GM11168 (cell line): ENCODE data around the gene REC8.

ENCODE experiments used
- in situ Hi-C: fragments of 300-500 bp; cut with MboI; formaldehyde crosslinking; loops from one replicate; pipeline ENCODE4 v1.12.0; 2022; ENCODE audit warnings: low sequenced_read_pairs; ENCODE audit not compliant: unreplicated experiment

Gene REC8

GRCh38 chr14:24155100-24155499, 16.8 kb upstream of the REC8 start:
- in situ Hi-C loops, result no loop called here

DNA sequence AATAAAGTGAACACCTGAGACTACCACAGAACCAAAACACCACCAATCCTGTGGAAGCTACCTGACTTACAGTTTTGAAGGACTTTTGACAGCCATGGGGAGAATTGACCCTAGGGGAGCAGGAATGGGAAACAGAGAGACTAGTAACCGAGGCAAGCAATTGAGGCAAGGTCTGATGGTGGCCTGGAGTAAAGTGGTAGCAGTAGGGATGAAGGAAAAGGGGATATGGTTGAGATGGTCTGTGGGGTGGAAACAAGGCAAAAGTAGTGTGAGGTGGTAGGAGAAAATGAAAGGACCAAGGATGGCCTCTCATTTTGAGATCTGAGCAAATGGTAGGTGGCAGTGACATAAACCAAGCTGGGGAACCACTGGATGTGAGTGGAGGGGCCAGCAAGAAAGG, 15.0 kb upstream of the REC8 start:
- in situ Hi-C loops, result no loop called here

DNA sequence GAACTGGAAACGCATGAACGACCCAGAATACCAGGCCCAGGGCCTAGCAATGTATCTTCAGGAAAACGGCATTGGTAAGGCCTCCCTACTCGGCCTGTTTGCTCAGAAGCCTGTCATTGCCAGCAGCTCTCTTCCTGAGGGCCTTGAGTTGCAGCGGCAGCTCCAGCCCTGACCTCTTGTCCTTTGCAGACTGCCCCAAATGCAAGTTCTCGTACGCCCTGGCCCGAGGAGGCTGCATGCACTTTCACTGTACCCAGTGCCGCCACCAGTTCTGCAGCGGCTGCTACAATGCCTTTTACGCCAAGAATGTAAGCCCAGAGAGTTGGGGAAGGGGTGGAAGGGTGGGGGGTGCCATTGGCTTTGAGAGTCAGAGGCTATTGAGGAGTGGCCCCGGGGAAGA, 14.5 kb upstream of the REC8 start:
- in situ Hi-C loops, result no loop called here

GRCh38 chr14:24159777-24160498, 11.9 kb upstream of the REC8 start:
- in situ Hi-C loops, result no loop called here

GRCh38 chr14:24160499-24160849, 11.4 kb upstream of the REC8 start:
- in situ Hi-C loops, result no loop called here

GRCh38 chr14:24160850-24161804, 10.8 kb upstream of the REC8 start, which contains the start of gene IRF9:
IRF9 (plus strand) TSS chr14:24161265; CDS start chr14:24162145, 880 bp downstream.
- in situ Hi-C loops, result no loop called here

GRCh38 chr14:24162093-24162492, 9.8 kb upstream of the REC8 start:
- in situ Hi-C loops, result no loop called here

GRCh38 chr14:24164518-24164991, 7.3 kb upstream of the REC8 start:
- in situ Hi-C loops, result no loop called here

DNA sequence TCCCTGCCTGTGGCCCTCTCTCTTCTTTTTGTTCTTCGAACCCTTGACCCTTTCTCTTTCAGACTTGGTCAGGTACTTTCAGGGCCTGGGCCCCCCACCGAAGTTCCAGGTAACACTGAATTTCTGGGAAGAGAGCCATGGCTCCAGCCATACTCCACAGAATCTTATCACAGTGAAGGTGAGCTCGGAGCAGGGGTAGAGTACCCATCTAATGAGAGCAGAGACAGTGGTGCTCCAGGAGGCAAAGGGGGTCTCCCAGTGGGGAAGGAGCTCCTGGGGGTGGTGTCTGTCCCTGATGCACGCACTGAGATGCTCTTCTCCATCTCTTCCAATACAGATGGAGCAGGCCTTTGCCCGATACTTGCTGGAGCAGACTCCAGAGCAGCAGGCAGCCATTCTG, 6.1 kb upstream of the REC8 start:
- in situ Hi-C loops, result no loop called here

- in situ Hi-C loops, result no loop called here
Observed at GRCh38 chr14:24167469-24168114, 4.3 kb upstream of the REC8 start.

DNA sequence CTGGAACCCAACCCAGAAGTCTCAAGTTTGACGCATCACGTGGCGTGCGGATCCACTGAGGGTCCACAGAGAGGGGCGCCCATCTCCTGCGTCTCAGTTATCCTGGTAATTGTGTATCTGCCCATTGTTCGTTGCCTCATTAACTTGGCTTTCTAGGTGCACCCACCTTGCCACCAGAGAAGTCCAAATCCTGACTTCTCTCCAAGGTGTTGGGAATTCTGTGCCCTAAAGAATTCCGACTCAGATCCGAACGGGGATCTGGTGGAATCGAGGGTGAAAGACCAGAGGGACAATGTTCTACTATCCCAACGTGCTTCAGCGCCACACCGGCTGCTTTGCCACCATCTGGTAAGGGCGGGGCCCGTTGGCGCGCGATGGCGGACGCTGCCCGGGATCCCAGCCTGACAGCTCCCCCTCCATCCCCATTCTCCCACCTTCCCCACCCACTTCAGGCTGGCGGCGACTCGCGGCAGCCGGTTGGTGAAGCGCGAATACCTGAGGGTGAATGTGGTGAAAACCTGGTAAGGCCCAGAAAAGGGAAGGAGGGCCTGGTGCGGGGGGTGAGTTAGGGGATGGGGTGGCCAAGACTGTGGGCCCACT, 481 bp downstream of the REC8 start:
- in situ Hi-C loops, result no loop called here

DNA sequence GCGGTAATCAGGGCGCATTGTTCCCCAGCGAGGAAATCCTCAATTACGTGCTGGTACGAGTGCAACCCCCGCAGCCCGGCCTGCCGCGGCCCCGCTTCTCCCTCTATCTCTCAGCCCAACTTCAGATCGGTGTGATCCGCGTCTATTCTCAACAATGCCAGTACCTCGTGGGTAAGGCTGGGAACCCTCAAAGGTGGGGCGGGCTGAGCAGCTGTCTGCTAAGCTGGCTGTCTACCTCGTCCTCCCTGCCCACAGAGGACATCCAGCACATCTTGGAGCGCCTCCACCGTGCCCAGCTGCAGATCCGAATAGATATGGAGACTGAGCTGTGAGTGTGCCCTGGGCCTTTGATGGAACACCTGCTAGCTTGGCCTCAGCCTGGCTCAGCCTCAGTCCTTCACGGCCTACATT, 996 bp downstream of the REC8 start:
- in situ Hi-C loops, result no loop called here

DNA sequence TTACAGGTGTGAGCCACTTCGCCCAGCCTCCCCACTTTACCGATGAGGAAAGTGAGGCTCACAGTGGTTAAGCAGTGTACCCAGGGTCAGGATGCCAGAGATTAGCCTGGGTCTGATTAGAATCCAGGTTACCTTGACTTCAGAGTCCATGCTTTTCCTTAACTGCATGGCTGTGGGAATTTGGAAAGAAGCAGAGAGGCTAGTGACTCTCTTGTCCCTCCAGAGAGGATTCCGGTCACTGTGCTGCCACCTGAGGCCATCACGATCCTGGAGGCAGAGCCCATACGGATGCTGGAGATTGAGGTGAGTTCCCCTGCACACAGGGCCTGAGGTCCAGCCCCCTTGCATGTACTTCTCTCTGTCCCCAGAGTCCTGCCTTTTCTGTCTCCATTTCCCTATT, 4.7 kb downstream of the REC8 start:
- in situ Hi-C loops, result no loop called here

DNA sequence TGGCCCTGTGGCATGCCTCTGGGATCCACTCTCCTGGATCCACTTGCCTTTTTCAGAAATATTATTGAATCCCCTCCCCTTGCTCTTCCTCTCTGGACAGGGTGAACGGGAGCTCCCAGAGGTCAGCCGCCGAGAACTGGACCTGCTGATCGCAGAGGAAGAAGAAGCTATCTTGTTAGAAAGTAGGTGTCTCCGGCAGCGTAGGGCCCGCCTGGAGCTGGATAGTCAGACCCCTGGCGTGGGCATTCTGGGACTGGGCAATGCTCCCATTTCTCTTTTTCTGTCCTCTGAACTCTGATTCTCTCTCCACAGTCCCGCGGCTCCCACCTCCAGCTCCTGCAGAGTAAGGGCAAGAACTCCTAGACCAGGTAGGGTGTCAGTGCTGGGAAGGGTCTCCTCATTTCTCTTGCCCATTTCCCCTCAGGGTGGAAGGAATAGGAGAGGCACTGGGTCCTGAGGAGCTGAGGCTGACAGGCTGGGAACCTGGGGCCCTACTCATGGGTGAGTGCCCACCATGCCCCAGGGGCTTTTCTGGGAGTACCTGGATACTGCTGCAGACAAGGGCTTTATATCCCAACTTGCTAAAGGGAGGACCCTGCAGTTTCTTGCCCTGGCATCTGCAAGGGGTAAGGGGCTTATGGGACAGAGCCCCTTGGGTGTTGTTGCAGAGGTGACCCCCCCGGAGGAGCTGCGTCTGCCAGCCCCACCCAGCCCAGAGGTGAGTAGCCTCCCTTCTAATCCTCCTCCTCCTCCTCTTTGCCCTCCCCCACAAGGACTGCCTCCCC, 5.4 kb downstream of the REC8 start:
- in situ Hi-C loops, result no loop called here

DNA sequence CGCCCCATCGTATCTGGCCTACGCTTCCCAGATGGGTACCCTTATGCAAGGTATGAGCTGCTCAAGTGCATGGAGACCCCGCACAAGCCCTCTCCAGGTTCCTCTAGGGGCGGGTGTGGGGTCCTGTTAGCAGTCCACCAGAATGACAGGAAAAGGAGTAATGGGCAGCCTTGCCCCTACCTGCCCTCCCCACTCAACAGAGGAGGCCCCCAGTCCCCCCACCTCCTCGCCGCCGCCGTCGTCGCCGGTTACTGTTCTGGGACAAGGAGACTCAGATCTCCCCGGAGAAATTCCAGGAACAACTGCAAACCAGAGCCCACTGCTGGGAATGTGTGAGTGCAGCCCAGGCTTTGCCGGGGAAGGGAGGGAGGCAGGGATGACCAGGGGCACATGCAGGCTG, 6.0 kb downstream of the REC8 start:
- in situ Hi-C loops, result no loop called here

- in situ Hi-C loops, result no loop called here
Observed at GRCh38 chr14:24178399-24179178, 6.7 kb downstream of the REC8 start.

DNA sequence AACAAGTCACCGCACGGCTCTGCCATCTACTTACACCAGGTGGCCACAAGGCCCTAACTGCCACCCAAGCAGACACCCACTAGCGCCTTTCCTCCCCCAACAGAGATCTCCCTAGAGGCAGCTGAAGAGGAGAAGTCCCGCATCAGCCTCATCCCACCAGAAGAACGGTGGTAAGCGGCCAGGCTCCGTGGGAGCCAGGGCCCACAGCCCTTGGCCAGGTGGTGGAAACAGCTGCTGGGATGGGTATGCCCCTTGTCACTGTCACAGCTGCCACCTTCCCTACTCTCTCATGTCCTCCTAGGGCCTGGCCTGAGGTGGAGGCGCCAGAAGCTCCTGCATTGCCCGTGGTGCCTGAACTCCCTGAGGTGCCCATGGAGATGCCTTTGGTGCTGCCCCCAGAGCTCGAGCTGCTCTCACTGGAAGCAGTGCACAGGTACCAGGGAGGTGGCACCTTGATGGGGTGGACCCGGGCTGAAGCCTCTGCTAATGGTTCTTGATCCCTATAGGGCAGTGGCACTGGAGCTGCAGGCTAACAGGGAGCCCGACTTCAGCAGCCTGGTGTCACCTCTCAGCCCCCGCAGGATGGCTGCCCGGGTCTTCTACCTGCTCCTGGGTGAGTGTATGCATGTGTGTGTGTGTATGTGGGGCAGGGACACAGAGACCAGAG, 7.5 kb downstream of the REC8 start:
- in situ Hi-C loops, result no loop called here
